ENCODE measurements around the gene IQSEC1.

GRCh38 chr3:13095408-13095937 lies 22.2 kb upstream of the IQSEC1 start:
- TF ChIP-seq POLR2AphosphoS5 (IDR thresholded peaks at IDR 0.05) (no peak), CTCF (IDR thresholded peaks at IDR 0.05) (no peak), POLR2A (IDR thresholded peaks at IDR 0.05) (no peak)

Measured in transverse colon (tissue), 4 donors.